H1 (cell line): ENCODE measurements around the gene PTPRCAP.

ENCODE experiments used
- BRCA1 ChIP-seq: IDR thresholded peaks from 2 replicates; pipeline ENCODE4 v1.6.1; 2012; ENCODE audit warnings: low read depth, low read length, improper control_type of control experiment
- CHD2 ChIP-seq: IDR thresholded peaks from 2 replicates; pipeline ENCODE4 v1.6.1; 2012; ENCODE audit warnings: low read length, improper control_type of control experiment
- CREB1 ChIP-seq: IDR thresholded peaks from 2 replicates; pipeline ENCODE4 v1.6.1; 2012; ENCODE audit warnings: inconsistent platforms
- EGR1 ChIP-seq: IDR thresholded peaks from 2 replicates; pipeline ENCODE4 v1.6.1; 2011; ENCODE audit warnings: low read depth, low read length, borderline replicate concordance
- EZH2 ChIP-seq: fragments of 200-600 bp; sonication (generic); IDR thresholded peaks from 2 replicates; pipeline ENCODE4 v1.7.1; 2012; ENCODE audit warnings: low read depth, mild to moderate bottlenecking, moderate library complexity, low read length, inconsistent platforms; ENCODE audit not compliant: severe bottlenecking
- GTF2F1 ChIP-seq: IDR thresholded peaks from 2 replicates; pipeline ENCODE4 v1.6.1; 2012; ENCODE audit warnings: low read depth, low read length, improper control_type of control experiment, borderline replicate concordance
- JUN ChIP-seq: IDR thresholded peaks from 2 replicates; pipeline ENCODE4 v1.6.1; 2011; ENCODE audit warnings: low read depth, mild to moderate bottlenecking, improper control_type of control experiment, low read length
- POLR2A ChIP-seq, 2 experiments: IDR thresholded peaks; 1 replicate in 1 of 2; 2 replicates in 1 of 2; pipeline ENCODE4 v1.6.1; 2011; ENCODE audit warnings: low read depth in 2 of 2, low read length in 2 of 2, mild to moderate bottlenecking in 2 of 2; ENCODE audit errors: control extremely low read depth in 1 of 2
- POLR2AphosphoS5 ChIP-seq: IDR thresholded peaks from 2 replicates; pipeline ENCODE4 v1.6.1; 2011; ENCODE audit warnings: low read depth, low read length
- TCF12 ChIP-seq: IDR thresholded peaks from 2 replicates; pipeline ENCODE4 v1.6.1; 2011; ENCODE audit warnings: low read depth, mild to moderate bottlenecking, low read length
- TF ChIP-seq, protein P1 (sequence below), 3 experiments: IDR thresholded peaks; 1 replicate in 2 of 3; 2 replicates in 1 of 3; pipeline versions ENCODE4 v1.5.1 to v1.6.1; 2011; ENCODE audit warnings: low read length in 3 of 3, mild to moderate bottlenecking in 3 of 3, inconsistent platforms in 2 of 3, low read depth in 1 of 3, moderate library complexity in 1 of 3; ENCODE audit not compliant: insufficient read depth in 1 of 3; ENCODE audit errors: control extremely low read depth in 1 of 3

DNA sequence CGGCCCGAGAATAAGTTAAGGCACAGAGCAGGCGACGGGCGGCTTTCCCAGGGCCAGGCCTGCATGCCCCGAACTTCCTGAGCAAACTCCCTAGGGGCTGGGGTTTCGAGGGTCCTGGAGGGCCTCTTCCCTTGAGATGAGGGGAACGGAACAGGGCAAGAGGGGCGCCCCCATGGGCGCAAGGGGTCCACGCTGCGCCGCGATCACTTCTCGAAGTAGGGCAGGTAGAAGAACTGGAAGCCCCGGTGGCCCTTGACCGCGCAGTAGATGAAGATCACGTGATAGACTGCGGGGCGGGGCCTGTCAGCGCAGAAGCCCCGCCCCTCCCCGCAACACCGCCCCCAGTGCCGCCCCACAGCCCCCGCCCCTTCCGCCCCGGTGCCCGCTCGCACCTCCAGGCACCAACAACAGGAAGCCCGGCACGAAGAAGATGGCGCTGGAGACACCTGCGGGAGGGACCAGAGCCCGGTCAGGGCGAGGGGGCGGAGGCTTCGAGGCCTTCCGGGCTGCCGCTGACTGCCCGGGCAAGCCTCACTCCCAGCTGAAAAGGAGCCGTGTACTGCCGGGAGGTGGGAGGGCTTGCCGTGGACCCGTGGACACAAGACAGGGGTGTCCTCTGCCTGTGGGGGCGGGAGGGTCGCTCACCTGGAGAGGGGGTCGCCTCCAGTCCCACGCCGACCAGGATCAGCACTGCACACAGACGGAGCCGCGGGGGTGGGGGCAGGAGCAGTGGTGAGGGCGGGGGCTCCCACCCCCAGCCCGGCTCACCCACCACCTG is 27.1 kb upstream of the PTPRCAP start:
- TF ChIP-seq POLR2AphosphoS5 (peak; percentile 56; the same call in 1 of the 2 replicates), CHD2 (no peak), POLR2A (IDR thresholded peaks at IDR 0.05; ENCODE audit: control extremely low read depth in 1 of 2, low read depth in 2 of 2, low read length in 2 of 2) (peak in 1 of 2 experiments; percentile 83; a peak in 2 of 3 replicates), BRCA1 (no peak), TCF12 (no peak), JUN (no peak), GTF2F1 (no peak), EZH2 (no peak), EGR1 (peak; percentile 51; the same call in 1 of the 2 replicates), CREB1 (no peak)
- TF ChIP-seq, protein P1, sequence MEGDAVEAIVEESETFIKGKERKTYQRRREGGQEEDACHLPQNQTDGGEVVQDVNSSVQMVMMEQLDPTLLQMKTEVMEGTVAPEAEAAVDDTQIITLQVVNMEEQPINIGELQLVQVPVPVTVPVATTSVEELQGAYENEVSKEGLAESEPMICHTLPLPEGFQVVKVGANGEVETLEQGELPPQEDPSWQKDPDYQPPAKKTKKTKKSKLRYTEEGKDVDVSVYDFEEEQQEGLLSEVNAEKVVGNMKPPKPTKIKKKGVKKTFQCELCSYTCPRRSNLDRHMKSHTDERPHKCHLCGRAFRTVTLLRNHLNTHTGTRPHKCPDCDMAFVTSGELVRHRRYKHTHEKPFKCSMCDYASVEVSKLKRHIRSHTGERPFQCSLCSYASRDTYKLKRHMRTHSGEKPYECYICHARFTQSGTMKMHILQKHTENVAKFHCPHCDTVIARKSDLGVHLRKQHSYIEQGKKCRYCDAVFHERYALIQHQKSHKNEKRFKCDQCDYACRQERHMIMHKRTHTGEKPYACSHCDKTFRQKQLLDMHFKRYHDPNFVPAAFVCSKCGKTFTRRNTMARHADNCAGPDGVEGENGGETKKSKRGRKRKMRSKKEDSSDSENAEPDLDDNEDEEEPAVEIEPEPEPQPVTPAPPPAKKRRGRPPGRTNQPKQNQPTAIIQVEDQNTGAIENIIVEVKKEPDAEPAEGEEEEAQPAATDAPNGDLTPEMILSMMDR (IDR thresholded peaks at IDR 0.05; ENCODE audit: control extremely low read depth in 1 of 3, insufficient read depth in 1 of 3, low read depth in 1 of 3, low read length in 3 of 3): no peak
